ENCODE data around the gene GLRX5.
A peak's percentile ranks its signal among the peaks of the same experiment; 100 is the strongest.
"Not testable (repeated sequence)": the region's sequence is repeated elsewhere in the genome, so short reads cannot be mapped to it uniquely, and the experiment has no call there.

GLRX5 gene

DNA sequence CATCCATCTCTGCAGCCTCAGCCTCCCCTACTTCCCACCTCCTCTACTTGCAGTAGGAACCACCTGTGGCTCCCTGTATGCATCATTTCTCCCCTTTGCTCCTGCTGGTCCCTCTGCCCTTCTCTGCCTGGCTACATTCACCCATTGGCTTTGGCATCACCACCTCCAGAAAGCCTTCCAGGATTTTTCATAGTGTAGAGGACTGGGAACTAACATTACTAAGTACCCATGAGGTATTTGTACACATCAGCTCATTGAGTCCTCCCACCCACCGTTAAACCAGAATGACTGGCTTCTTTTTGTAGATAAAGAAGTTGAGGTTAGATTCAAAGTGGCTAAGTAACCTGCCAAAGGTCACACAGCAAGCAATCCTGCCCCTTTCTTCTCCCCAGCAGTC lies 35.5 kb upstream of the GLRX5 start:
- DNase-seq (ENCODE audit: low spot score) = no peak

DNA sequence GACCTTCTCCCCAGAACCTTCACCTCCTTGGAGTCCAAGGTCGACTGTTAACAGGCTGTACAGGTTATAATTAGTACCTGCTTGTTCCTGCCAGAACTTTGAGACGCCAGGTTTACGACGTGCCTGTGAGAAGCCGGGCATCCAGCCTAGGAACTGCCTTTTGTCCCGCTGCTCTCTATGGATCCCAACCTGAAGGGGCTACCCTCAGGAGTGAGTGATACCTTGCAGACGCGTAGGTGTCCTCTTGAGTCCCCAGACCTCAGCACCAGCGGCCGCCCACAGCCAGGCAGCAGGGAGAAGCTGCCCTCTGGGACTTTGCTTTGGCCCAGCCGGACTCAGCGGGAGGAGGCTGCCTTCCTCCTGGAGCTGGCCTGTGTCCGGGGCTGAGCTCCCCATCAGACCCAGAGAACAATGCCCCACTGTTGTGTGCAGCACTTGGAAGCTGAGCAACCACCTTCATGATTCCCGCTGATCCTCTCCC lies 34.6 kb upstream of the GLRX5 start:
- no peak for DNase-seq (ENCODE audit: low spot score)

DNA sequence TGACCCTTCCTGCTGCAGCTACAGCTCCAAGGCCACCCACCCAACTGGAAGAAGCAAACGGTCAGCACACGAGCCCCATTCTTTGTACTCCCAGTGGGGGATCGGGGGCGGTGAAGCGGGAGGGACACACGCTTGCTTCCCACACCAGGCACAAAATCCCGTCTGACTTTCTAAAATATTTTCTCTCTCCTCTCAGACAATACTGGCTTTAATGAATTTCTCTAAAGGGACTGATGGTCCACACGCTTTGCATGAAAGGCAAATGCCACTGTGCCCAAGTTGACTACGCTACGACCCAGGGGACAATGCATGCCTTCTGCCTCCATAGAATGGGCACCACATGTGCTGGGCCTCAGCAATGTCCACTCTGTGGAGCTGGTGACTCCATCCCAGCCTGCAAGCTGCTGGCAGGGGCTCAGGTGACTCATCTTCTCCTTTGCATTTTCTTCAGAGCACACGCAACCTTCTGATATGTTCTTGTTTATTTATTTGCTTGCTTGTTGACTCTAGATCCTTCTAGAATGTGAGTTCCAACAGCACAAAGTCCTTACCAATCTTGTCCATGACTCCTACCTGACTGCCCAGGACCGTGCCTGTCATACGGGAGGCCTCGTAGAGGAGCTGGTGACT lies 34.0 kb upstream of the GLRX5 start:
- no peak for DNase-seq (ENCODE audit: low spot score)

DNA sequence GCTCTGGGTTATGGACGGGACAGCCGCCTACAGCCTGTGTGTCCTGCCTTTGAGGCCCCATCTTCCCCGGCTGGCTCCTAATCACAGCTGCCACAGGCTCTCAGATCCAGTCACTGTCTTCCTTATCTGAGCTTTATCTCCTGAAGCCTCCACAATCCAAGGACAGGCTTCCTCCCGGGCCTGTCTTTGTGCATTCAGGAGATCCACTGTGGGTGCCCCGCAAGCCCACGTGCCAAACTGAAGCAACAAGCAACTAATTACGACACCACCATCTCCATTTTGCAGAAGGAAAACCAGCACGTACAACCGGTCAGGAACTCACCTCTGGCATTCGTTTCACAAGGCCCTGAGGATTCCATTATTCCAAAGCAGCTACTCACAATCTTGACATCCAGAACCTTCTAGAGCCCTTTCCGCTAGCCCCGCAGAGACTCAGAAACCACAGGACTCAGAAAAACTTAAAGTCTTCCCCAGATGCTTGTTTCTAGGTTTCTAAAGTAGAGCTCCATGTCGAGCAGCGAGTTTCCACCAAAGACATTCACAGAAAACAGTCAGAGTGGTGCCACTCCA lies 32.4 kb upstream of the GLRX5 start:
- DNase-seq (ENCODE audit: low spot score) = no peak

DNA sequence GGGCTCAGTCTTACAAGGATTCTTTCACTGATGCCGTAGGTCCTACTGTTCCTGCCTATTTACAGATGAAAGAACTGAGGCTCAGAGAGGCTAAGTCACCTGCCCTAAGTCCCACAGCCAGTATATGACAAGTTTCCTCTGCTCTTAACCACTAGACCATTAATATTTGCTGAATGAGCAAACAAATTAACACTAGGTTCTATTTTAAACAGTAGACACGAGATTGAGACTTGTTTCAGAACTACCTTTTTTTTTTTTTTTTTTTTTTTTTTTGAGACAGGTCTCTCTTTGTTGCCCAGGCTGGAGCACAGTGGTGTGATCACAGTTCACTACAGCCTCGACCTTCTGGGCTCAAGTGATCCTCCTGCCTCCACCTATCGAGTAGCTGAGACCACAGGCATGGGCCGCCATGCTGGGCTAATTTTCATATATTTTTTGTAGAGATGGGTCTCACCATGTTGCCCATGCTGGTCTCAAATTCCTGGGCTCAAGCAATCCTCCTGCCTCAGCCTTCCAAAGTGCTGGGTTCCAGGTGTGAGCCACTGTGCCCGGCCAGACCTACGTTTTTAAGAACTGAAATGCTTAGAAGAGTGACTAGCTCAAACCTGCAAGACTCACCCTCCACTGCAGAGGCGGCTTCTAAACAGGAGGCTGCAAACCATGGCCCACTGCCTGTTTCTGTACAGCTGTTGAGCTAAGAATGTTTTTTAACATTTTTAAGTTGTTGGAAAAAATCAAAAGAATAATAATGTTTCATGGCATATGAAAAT lies 31.3 kb upstream of the GLRX5 start:
- DNase-seq (ENCODE audit: low spot score) = no peak

DNA sequence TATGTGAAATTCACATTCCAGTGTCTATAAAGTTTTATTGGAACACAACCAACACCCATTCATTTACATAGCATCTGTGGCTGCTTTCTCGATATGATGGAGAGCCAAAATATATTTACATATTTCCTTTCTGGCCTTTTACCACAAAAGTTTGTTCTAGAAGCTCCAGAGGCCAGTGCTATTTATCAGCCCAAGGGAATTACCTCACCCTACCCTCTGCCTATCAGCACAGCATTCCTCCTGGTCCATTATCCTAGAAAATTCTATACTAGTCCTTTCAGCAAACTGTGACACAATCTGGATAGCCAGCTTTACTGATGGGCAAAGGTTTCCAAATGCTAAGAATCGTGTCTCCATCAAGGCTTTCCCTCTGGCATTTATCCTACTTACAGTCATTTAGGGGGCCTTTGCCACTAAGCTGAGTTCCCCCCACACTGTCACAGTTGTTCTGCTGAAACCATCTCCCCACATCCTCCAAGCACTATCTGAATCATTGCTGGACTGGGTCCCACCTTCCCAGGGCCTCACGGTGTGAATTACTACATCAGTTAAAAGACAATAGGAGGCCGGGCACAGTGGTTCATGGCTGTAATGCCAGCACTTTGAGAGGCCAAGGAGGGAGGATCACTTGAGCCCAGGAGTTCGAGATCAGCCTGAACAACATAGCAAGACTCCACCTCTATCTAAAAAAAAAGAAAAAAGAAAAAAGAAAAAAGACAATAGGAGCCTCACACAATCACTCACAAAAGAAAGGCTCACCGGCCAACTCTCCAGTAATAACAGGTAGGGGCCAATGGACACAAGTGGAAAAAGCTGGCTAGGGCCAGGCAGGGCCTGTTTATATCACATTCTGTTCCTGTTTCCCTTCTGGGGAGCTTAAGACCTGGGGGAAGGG lies 30.5 kb upstream of the GLRX5 start:
- no peak for DNase-seq (ENCODE audit: low spot score)

DNA sequence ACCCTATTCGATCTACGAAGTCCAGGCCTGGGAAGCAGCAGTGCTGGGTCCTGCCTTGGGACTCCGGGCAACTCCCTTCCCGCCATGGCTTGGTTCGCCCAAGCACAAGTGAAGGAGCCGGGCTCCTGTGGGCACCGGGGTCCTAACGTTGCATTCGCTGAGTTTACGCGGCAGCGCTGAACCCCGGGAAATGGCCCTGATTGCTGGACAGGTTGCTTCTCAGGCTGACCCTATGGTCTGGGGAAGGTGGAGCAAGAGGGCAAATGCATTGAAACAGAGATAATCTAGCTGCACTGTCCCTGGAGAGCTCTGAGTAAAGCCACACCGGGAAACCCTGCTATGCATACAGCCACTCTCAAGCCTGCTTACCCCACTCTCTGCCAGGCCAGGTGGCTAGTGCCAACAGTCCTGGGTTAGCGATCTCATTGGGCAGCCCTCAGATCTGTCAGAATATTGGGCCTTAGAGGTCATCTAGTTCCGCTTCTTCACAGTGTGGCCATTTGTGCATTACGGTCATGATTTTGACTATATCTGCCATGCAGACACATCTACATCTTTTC lies 29.7 kb upstream of the GLRX5 start:
- DNase-seq (ENCODE audit: low spot score) = no peak

DNA sequence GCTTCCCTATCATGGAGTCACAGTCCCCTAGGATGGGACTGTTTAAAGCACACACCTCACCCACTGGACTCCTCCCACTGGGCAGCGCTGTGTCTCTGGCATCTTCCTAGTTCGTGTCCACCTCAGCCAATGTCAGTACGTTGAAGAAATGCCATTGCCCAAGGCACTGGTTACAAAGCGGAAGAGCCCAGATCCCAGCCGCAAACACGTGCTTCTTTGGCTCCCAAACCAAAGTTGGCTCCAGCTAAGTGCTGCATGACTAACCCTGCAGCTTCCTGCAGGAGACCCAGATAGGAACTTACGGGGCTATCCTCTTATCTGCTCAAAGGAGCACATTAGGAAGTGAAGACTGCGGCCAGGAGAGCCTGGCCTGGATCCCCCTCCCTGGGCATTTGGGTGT lies 27.7 kb upstream of the GLRX5 start:
- no peak for DNase-seq (ENCODE audit: low spot score)

DNA sequence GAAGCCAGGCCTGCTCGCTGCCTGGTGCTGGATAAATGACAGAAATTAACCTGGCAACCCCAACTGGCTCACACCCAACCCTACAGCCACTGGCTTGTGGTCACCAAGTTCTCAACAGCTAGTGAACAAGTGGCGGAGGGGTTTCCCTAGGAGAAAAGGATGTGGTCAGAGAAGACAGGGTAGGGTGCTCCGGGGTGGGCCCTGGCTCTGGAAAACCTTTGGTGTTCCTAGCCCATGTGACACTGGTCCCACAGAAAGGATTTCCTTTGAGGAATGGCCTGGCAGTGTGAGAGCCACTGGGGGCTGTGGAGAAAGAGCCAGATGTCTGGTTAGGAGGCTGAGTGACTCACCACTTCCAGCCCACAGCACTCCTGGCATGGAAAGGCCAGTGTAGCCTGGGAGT lies 27.1 kb upstream of the GLRX5 start:
- no peak for DNase-seq (ENCODE audit: low spot score)

DNA sequence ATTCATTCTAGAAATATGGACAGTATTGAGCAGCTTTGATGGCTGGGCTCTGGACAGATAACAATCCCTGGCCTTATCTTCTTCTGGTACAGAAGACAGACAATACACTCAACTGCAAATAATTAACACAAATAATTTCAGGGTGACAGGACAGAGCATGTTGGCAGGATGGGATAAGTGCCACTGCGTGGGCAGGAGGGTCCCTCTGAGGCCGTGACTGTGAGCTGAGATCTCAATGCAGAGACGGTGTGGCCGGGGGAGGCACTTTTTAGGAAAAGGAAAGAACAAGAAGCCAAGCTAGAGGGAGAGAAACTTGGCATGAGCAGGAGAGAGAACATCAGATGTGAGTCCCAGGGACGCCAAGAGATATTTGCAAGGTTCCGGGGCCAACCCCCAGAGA lies 26.5 kb upstream of the GLRX5 start:
- no peak for DNase-seq (ENCODE audit: low spot score)

DNA sequence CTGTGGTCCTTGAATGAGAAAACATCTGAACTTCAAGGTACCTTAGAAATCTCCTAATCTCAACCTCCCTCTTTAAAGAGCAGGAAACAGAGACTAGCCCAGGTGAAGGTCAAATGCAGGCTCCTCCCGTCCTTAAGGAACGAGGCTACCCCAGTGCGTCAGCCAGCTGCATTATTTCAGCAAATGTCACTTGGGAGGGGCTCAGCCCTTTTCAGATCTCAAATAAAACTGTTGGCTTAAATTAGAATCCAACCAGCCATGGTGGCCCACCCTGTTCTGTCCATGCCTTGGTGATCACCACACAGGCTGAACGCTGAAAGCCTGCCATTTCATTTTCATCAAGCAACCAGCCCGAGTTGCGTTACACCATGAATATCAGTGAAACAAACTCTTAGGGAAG lies 25.4 kb upstream of the GLRX5 start:
- DNase-seq (ENCODE audit: low spot score) = no peak

DNA sequence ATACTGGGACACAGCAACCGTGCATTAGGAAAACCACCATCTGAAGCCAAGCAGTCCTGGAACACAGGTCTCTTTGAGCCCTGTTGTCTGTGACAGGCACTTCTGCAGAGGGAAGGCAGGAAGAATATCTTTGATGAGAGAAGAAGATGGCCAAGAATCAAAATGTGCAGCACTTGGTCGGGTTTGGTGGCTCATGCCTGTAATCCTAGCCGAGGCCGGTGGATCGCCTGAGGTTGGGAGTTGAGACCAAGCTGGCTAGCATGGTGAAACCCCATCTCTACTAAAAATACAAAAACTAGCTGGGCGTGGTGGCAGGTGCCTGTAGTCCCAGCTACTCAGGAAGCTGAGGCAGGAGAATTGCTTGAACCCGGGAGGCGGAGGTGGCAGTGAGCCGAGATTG lies 24.5 kb upstream of the GLRX5 start:
- DNase-seq (ENCODE audit: low spot score) = not testable (repeated sequence)

DNA sequence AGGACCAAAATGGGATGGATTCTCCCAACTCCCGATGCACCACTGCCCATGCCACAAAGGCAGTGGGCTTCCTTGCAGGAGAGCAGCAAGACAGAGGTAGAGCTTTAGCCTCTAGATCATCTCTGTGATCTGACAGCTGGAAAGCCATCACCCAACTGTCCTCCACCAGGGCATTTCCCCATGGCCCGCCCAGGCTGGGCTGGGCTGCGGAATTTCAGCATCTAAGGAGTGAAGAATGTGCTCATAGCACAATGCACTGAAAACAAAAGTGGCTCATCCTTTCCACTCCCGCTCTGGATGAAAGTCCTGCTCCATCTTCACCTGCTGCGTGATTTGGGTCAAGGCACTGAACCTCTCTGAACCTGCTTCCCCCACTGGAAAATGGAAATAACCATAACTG lies 24.0 kb upstream of the GLRX5 start:
- no peak for DNase-seq (ENCODE audit: low spot score)

DNA sequence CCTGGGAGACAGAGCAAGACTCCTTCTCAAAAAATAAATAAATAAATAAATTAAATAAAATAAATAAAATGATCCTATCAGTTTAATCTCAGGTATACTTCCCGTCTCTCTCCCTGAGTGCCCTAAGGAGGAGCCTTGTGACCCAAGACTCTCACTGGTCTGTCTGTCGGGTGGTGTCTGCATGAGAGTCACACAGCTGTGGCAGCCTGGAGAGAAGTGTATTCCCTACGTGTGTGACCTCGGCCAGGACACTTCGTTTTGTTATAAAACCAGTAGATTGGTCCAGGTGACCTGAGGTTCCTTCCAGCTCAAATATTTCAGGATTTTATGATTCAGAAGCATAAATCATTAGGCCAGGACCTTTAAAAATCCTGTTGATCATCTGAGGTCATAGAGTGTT lies 23.2 kb upstream of the GLRX5 start:
- no peak for DNase-seq (ENCODE audit: low spot score)

DNA sequence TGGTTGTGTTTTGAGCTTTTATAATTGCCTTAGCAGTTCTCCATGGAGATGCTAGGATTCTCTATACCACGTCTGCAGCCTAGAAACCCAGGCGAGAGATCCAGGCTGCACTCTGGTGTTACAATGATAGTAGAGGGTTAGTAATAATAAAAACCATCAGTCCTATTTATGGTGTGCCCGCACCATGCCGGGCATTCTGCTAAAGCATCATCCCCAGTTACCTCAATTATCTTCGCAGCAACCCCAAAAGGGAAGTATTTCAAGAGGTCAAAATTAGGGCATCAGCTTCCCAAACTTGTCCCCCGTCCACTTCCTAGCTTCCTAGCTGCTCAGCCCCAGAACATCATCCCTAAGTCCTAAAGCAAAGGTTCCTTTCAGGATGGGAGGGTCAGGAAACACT lies 21.6 kb upstream of the GLRX5 start:
- no peak for DNase-seq (ENCODE audit: low spot score)

DNA sequence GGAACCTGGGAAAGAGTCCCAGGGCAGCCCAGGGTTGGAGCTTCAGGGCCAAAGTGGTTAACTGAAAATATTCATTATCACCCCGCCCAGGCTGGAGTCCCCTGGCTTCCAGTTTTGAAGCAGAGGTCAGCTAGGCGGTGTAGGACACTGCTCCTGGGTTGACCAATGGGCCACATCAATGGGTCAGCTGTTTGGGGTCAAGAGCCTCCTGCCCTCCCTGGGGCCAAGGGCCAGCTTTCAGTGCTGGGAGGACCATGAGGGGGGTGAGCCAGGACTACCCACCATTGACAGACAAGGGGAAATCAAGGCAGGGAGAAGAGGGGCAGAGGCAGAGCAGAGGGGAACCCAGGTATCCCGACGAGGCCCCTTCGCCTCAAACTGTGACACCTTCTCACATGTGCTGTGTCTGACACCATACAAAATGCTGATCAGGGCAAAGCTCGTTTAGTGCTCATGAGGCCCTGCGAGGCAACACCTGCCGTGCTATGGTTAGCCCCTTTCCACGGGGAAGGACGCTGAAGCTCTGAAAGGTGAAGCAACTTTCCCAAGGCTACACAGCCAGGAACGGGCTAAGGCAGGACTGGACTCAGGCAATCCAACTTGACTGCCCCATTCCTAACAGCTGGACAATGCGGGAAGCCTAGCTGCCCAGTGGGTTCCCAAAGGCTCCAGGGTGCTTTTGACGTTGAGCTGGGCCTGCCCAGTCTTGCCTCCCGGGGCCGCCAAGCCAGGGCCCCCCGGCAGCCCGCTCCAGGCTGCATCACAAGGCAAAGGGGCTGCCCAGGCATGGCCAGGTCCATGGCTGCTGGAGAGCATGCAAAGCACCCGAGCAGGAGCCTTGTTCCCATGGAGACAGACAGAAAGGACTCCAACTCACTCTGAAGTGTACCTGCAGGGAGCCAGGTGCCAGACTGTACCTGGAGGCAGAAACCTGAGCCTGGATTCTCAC lies 20.4 kb upstream of the GLRX5 start:
- no peak for DNase-seq (ENCODE audit: low spot score)

DNA sequence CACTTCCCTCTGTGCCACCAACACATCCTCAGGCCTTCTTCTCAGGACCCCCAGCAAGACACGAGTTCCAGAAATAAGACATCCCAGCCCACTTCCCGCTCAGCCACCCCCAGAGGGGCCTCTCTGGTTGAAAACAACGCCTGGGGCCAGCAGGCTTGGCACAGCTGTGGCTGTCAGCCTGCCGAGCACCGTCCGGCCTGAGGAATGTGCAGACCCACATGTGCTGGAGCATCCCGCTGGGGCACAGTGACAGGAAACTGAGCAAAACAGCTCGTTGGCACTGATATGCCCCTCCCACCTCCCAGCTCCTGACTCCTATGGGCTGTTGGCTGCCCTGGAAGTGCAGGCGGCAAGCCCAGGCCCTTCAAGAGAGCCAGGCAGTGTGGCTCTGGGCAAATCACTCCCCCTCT lies 19.8 kb upstream of the GLRX5 start:
- DNase-seq (ENCODE audit: low spot score) = no peak

DNA sequence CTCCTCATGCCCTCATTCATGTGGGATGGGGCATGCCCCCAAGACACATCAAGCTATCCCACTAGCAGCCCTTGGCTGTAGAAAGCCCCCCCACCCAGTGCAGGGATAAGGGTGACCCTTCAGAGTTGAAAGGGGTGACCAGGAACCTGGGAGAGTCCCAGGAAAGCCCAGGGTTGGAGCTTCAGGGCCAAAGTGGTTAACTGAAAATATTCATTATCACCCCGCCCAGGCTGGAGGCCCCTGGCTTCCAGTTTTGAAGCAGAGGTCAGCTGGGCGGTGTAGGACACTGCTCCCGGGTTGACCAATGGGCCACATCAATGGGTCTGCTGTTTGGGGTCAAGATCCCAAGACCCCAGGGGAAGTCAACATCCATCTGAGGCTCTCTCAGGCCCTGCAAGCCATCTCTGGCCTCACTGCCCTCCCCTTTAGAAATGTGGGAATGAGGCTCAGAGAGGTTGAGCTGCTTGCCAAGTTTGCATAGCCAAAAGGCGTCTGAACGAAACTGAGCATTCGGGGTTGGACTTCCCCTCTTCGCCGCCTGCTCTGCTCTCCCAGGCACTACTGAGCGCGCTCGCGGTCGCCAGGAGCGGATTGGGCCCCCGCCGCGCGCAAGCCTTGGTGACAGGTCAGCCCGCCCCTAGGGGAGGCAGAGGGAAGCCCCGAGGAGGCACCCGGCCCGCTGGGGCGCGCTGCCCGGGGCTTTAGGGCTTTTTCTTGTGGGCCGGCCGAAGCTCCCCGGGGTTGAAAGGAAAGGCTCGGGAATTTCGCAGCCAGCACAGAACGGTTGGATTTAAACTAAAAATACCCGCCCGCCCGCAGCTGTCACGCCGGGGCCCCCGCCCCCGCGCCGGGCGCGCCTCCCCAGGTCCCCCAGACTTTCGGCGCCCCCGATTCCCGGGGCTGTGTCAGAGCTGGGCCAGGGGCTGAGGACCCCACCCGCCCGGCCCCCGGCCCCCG lies 19.0 kb upstream of the GLRX5 start:
- peak; percentile 70 for DNase-seq (ENCODE audit: low spot score)

DNA sequence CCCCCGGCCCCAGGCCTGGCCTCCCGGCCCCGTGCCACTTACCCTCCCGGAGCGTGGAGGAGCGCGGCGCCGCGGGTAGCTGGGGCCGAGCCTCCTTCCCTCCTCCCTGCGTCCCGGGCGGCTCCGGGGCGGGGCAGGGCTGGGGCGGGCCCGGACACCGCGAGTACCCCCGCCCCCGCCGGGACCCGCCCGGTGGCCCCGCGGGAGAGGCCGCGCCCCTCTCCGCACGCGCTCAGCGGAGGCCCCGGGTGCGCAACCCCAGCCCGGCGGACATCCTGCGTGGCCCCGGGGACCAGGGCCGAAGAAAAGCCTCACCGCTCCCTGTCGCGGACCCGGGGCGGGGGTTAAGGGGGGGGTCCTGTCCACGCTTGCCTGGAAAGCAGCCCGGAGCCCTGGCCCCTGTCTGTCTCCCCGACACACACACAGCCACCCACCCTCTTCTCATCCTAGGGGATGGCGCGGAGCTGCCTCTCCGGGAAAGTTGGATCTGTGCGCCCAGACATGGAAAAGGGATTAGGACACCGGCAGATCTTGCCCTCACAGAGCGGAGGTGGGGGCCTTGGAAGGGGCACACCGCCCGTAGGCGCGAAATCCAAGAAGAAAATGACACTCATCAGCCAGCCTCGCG lies 18.2 kb upstream of the GLRX5 start, which contains the start of gene SYNE3:
SYNE3 (minus strand) TSS at position 97 of the 628 bp plus-strand sequence. CDS start 40,829 bp downstream, outside the sequence.
- peak; percentile 74 for DNase-seq (ENCODE audit: low spot score)
